ENCODE measurements around the gene MARK3. TPM values are rescaled to one million over a fixed set of nuclear protein-coding genes. Genes with fewer than 3 reads are reported as not detected.

Gene MARK3
- total and polyA plus RNA-seq, 9 donors: 54.7 to 83.3 (median 59.1) TPM

DNA sequence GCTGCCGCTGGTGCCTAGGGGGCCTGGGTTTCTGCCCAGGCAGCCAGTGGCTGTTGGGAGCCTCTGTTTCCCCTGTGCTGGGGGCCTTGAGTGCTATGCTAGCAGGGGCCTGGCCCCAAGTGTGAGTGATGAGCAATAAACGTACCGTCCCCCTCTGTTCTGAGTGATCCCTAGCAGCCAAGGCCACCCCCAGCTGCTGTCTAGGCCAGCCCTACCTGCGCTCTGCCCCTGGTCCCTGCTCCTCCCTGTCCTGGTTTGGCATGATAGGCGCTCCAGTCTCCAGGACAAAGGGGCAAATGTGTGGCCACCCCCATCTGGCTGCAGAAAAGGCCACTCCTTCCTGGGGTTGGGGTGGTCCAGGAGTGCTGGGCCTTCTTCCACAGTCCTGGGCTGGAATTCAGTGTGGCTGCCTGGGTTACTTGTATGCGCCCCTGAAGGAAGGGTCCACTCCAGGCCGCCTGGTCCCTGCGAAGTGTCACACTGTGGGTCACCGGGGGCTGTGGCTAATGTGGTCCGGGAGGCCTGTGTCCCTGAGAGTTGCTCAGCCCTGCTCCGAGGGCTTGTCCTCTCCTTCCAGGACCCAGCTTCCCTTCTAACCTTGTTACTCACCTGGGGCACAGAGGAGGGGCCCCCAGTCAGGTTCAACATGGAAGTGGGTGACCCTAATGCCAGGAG is 150.8 kb downstream of the MARK3 start:
- Histone ChIP-seq H3K4me3 (ENCODE audit: low read length) (no peak overlapping the region), H3K9me3 (replicated peaks; ENCODE audit: control insufficient read depth, low read depth, low read length) (no peaks in the 10 kb centered on the region), H3K27ac (ENCODE audit: low read length) (no peak overlapping the region), H3K36me3 (ENCODE audit: control insufficient read depth, insufficient read depth, low read length) (peaks cover 16% of the 10 kb centered on the region), H3K27me3 (ENCODE audit: control insufficient read depth, insufficient read depth, low read length) (no peaks in the 10 kb centered on the region), H3K4me1 (ENCODE audit: control insufficient read depth, insufficient read depth, low read length) (peaks cover 48% of the 10 kb centered on the region)
- 67% methylated on average over 8 of the region's 11 CpGs for WGBS (ENCODE audit: insufficient coverage)
- no peak for DNase-seq

- peaks cover 54% of the 10 kb centered on the region for H3K4me1 ChIP-seq (ENCODE audit: control insufficient read depth, insufficient read depth, low read length)
- H3K36me3 ChIP-seq (ENCODE audit: control insufficient read depth, insufficient read depth, low read length): peaks cover 14% of the 10 kb centered on the region
- H3K9me3 ChIP-seq (replicated peaks; ENCODE audit: control insufficient read depth, low read depth, low read length): no peaks in the 10 kb centered on the region
- no peak overlapping the region for H3K27ac ChIP-seq (ENCODE audit: low read length)
- H3K4me3 ChIP-seq (ENCODE audit: low read length): no peak overlapping the region
- WGBS (ENCODE audit: insufficient coverage): 67% methylated on average over 8 of the region's 9 CpGs
- no peaks in the 10 kb centered on the region for H3K27me3 ChIP-seq (ENCODE audit: control insufficient read depth, insufficient read depth, low read length)
- DNase-seq: no peak
Observed at GRCh38 chr14:103536693-103537092, 151.5 kb downstream of the MARK3 start.

DNA sequence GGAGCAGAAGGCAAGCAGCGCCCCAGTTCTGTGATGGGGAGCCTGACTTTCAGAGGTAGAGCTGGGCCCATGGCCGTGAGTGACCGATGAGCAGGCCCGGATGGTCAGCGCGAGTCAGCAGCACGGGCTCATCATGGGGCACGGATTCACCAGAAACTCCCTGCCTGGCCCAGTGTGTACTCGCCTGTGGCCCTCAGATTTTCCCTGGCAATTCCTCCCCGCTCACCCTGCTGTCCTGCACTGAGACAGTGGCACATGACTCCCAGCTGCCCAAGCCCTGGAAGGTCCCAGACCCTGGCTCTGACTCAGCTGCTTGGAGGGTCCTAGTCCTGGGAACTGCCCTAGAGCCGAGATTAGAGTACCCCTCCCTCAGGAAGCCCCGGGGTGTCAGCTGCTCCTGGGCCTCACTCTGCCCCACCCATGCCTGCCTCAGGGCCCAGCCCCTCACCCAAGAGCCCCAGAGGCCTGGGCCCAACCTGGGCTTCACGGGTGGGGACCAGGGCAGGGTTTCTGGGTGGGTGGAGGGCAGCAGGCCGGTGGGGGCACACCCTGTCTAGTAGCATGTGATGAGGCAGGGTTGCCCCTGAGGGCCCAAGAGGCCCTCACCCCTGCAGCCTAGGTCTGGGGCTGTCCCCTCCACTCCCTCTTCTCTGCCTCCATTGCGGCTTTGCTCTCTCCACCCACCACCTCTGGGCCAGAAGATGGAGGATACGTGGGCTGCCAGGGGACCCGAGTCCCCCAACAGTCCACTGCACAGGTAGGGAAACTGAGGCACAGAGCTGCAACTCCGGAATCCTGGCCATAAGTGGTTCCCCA is 152.2 kb downstream of the MARK3 start:
- 70% methylated on average over 12 of the region's 18 CpGs for WGBS (ENCODE audit: insufficient coverage)
- H3K4me1 ChIP-seq (ENCODE audit: control insufficient read depth, insufficient read depth, low read length): peaks cover 61% of the 10 kb centered on the region
- no peak overlapping the region for H3K4me3 ChIP-seq (ENCODE audit: low read length)
- H3K27me3 ChIP-seq (ENCODE audit: control insufficient read depth, insufficient read depth, low read length): no peaks in the 10 kb centered on the region
- H3K36me3 ChIP-seq (ENCODE audit: control insufficient read depth, insufficient read depth, low read length): peaks cover 14% of the 10 kb centered on the region
- no peaks in the 10 kb centered on the region for H3K9me3 ChIP-seq (replicated peaks; ENCODE audit: control insufficient read depth, low read depth, low read length)
- no peak for DNase-seq
- no peak overlapping the region for H3K27ac ChIP-seq (ENCODE audit: low read length)

- Histone ChIP-seq H3K9me3 (replicated peaks; ENCODE audit: control insufficient read depth, low read depth, low read length) (no peaks in the 10 kb centered on the region), H3K4me3 (ENCODE audit: low read length) (no peak overlapping the region), H3K36me3 (ENCODE audit: control insufficient read depth, insufficient read depth, low read length) (peaks cover 7% of the 10 kb centered on the region), H3K27me3 (ENCODE audit: control insufficient read depth, insufficient read depth, low read length) (no peaks in the 10 kb centered on the region), H3K4me1 (ENCODE audit: control insufficient read depth, insufficient read depth, low read length) (peaks cover 72% of the 10 kb centered on the region), H3K27ac (ENCODE audit: low read length) (no peak overlapping the region)
- WGBS (ENCODE audit: insufficient coverage): 58% methylated on average over 21 of the region's 30 CpGs
- no peak for DNase-seq
Observed at GRCh38 chr14:103538291-103539055, 153.3 kb downstream of the MARK3 start.

DNA sequence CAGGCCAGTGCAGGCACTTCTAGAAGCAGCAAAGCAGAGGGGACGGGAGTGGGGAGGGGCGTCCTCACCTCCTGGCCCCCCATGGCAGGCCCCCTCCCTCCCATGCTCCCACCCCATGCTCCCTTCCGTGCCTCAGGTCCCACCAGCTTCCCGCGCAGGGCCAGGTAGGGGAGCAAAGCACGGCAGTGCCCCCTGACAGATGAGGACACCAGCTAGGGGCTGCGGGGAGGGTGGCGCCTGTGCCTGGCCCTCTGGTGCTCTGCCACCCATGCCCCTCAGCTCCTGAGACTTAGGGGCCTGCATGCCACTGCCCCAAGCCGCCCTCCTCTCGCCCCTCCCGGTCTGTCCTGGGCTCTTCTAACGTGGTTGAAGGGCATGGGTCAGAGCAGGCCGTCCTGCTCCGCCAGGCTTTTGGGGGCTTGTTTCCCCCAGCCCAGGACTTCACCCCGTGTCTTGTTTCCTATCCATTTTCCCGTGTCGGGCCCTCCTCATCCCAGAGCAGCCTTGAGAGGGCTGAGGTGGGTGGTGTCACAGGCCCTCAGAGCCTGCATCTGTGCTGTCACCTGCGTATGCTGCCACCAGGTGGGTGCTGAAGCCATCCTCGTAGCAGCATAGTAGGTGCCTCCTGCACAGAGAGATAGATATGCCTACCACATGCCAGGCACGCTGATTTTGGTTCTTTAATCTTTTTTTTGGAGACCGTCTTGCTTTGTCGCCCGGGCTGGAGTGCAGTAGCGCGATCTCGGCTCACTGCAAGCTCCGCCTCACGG is 154.0 kb downstream of the MARK3 start:
- peaks cover 5% of the 10 kb centered on the region for H3K36me3 ChIP-seq (ENCODE audit: control insufficient read depth, insufficient read depth, low read length)
- WGBS (ENCODE audit: insufficient coverage): 55% methylated on average over 23 of the region's 28 CpGs
- H3K9me3 ChIP-seq (replicated peaks; ENCODE audit: control insufficient read depth, low read depth, low read length): no peaks in the 10 kb centered on the region
- H3K27me3 ChIP-seq (ENCODE audit: control insufficient read depth, insufficient read depth, low read length): no peaks in the 10 kb centered on the region
- DNase-seq: no peak
- H3K4me3 ChIP-seq (ENCODE audit: low read length): no peak overlapping the region
- H3K27ac ChIP-seq (ENCODE audit: low read length): no peak overlapping the region
- peaks cover 80% of the 10 kb centered on the region for H3K4me1 ChIP-seq (ENCODE audit: control insufficient read depth, insufficient read depth, low read length)

GRCh38 chr14:103540821-103541708 is 155.8 kb downstream of the MARK3 start:
- Histone ChIP-seq H3K4me3 (ENCODE audit: low read length) (no peak overlapping the region), H3K4me1 (ENCODE audit: control insufficient read depth, insufficient read depth, low read length) (peaks cover 95% of the 10 kb centered on the region)
- WGBS (ENCODE audit: insufficient coverage): 48% methylated on average over 16 of the region's 17 CpGs

DNA sequence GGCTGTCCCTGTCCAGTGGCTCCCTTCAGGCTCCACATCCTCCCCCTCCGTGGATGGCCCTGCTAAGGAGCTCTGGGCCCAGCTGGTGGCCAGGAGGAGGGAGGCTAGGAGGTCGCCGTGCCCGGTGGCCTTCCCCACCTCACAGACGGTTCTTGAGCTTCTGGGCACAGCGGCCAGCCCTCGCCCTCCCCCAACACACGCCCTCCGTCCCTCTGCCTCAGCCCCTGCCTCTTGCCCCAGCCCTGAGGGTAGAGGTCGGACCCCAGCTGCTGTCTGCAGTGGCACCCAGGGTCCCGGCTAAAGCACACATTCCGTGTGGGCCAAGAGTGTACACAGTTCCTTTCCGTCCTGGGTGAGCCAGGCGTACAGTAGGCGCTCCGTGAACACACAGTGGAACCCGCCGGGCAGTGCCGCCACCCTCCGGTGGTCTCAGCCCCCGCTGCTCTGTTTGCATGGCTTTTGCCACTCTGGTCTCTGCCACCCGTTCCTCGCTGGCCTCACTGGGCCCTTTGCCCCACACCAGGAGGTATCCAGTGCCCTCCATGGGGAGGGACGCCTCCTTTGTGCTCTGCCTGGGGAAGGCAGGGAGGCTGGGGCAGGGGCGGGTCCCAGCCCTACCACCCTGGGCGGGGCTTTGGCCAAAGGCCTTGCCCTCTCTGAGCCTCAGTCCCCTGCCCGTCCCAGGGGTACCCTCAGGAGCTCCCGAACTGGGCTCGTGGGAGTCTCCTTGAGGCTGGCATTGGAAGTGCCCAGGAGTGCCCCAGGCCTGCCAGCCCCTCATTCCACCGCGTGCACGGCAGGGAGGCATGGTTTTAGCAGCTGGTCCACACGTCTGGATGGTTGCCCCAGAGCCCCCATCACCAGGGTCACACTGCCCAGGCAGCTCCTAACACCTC is 156.7 kb downstream of the MARK3 start:
- Histone ChIP-seq H3K4me1 (ENCODE audit: control insufficient read depth, insufficient read depth, low read length) (peaks cover 99% of the 10 kb centered on the region), H3K9me3 (replicated peaks; ENCODE audit: control insufficient read depth, low read depth, low read length) (no peaks in the 10 kb centered on the region), H3K4me3 (ENCODE audit: low read length) (no peak overlapping the region), H3K27ac (ENCODE audit: low read length) (peak overlapping the region; percentile 87), H3K36me3 (ENCODE audit: control insufficient read depth, insufficient read depth, low read length) (no peaks in the 10 kb centered on the region), H3K27me3 (ENCODE audit: control insufficient read depth, insufficient read depth, low read length) (no peaks in the 10 kb centered on the region)
- 64% methylated on average over 27 of the region's 33 CpGs for WGBS (ENCODE audit: insufficient coverage)
- no peak for DNase-seq

More at GRCh38 chr14:103540821-103541708, 155.8 kb downstream of the MARK3 start:
- Histone ChIP-seq H3K9me3 (replicated peaks; ENCODE audit: control insufficient read depth, low read depth, low read length) (no peaks in the 10 kb centered on the region), H3K27me3 (ENCODE audit: control insufficient read depth, insufficient read depth, low read length) (no peaks in the 10 kb centered on the region), H3K36me3 (ENCODE audit: control insufficient read depth, insufficient read depth, low read length) (peaks cover 4% of the 10 kb centered on the region), H3K27ac (ENCODE audit: low read length) (peak overlapping the region; percentile 87)
- no peak for DNase-seq

DNA sequence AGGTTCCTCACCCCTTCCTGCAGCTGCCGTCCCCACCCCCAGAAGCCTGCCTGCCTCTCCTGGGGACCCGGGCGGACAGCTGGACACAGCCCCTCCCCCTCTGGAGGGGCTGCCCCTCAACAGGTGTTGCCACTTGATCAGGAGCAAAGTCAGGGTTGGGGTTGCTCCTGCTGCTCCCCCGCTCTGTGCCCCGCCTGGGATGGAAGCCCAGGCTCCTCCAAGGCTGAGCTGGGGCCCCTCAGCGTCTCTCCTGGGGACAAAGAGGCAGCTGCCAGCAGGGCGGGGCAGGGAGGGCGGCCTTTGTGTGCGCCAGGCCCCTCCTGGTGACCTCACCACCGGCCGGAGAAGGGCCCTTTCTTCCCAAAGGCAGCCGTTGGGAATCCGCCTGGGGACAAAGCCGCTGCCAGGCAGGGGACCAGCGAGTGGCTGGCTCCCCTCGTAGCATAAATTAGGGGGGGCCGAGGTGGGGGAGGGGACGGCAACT is 157.4 kb downstream of the MARK3 start:
- peaks cover 94% of the 10 kb centered on the region for H3K4me1 ChIP-seq (ENCODE audit: control insufficient read depth, insufficient read depth, low read length)
- H3K27ac ChIP-seq (ENCODE audit: low read length): peak overlapping the region; percentile 87
- no peaks in the 10 kb centered on the region for H3K27me3 ChIP-seq (ENCODE audit: control insufficient read depth, insufficient read depth, low read length)
- no peaks in the 10 kb centered on the region for H3K9me3 ChIP-seq (replicated peaks; ENCODE audit: control insufficient read depth, low read depth, low read length)
- no peaks in the 10 kb centered on the region for H3K36me3 ChIP-seq (ENCODE audit: control insufficient read depth, insufficient read depth, low read length)
- DNase-seq: peak; percentile 87
- H3K4me3 ChIP-seq (ENCODE audit: low read length): no peak overlapping the region
- WGBS (ENCODE audit: insufficient coverage): 8% methylated on average over 11 of the region's 18 CpGs
